Activated naive CD4-positive, alpha-beta T cell treated with anti-CD3 and anti-CD28 coated beads, Interleukin-2, amount 50 U/mL, for 16 hours (primary cell): ENCODE measurements around the gene ZNF473.
"Not testable (repeated sequence)": the region's sequence is repeated elsewhere in the genome, so short reads cannot be mapped to it uniquely, and the experiment has no call there.

Source experiments
- DNase-seq: peaks from one replicate; pipeline ENCODE4 v3.0.0-alpha.2; 2020

ZNF473 gene

DNA sequence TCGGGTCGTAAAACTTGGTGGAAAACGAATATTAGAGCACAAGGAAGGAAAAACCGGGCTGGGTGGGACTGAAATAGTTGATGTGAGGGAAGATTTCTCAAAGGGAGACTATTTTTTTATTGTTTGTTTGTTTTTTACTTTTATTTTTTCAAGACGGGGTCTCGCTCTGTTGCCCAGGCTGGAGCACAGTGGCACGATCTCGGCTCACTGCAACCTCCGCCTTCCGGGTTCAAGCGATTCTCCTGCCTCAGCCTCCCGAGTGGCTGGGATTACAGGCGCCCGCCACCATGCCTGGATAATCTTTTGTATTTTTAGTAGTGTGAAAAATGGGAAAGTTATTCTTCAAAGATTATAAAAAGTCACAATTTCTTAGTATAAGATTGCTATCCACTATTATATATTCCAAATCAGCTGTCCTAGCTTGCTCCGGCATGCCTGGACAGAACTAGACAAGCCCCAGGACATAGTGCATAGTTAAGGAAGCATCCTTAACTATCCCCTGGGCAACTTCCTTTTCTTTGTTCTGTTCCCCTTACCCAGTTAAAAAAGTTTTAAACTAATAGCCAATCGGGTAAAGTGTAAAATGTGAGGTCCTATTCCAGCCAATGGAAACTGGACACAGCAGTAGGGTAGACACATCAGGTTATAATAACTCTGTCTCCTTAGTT, 25.6 kb downstream of the ZNF473 start:
- not testable (repeated sequence) for DNase-seq

DNA sequence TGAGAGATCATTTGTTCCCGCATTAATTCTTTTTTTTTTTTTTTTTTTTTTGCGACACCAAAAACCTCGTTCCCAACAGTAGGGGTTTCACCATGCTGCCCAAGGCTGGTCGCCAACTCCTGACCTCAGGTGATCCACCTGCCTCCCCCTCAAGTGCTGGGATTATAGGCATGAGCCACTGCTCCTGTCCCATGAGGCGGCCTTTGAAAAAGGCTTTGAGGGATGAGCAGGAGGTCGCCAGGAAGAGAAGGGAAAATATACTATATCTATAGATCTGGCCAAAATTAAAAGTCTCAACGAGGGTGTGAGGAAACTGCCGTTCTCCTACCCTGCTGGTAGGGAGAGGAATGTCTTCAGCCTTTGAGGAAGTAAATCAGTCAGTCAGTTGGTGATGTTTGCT, 26.2 kb downstream of the ZNF473 start:
- no peak for DNase-seq

DNA sequence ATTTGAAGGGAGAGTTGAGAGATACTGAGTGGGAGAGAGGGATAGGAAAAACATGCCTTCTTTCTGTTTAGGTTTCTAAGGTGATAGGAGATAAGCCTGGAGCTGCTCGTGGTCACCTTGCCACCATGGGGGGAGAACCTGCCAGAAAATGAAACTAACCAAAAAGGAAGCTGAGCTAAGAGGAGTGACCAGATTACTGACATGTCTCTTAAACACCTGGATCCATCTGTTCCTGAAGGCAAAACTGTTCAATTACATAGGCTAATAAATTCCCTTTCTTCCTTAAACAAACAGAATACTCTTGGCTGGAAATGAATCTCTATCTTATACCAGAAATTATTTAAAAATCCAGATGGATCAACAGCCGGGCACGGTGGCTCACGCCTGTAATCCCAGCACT, 27.3 kb downstream of the ZNF473 start:
- no peak for DNase-seq

DNA sequence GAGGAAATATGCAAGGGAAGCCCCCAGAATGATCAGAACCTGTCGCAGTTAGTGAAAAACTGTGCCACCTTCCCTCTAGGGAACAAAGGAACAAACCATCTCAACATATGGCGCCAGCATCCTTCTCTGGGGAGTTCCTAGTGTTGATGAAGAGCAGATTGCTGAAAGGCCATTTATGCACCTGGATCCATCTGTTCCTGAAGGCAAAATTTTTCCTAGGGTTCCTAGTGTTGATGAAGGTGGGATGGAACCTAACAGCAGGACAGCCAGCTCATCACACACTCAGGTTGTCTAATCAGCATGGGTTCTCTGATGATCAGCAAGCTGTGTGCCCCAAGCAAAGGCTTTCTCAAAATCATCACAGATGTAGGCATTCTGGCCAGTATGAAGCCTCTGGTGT, 32.6 kb downstream of the ZNF473 start:
- DNase-seq, result no peak

DNA sequence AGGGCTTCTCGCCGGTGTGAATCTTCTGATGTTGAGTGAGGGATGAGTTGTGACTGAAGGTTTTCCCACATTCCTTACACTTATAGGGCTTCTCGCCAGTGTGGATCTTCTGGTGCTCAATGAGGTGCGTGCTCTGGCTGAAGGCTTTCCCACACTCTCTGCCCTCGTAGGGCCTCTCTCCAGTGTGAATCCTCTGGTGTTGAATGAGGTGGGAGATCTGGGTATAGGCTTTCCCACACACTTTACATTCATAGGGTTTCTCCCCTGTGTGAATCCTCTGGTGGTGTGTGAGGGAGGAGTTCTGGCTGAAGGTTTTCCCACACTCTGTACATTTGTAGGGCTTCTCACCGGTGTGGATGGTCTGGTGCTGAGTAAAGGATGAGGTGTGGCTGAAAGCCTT, 33.2 kb downstream of the ZNF473 start:
- no peak for DNase-seq

DNA sequence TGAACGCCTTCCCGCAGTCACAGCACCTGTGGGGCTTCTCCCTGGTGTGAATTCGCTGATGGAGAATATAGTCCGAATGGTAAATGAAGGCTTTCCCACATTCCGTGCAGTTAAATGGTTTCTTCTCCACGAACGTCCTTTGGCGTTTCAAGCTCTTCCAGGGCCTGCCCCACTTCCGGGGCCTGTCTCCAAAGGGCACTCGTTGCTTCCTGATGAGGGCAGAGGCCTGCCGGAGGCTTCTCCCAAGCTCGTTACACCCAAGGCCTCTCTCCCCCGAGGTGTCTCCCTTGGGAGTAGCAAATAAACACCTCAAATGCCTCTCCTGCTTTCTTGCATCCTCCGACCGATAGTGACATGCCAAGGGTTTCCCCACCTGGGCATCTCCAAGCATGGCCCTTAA, 34.3 kb downstream of the ZNF473 start:
- DNase-seq, result no peak

DNA sequence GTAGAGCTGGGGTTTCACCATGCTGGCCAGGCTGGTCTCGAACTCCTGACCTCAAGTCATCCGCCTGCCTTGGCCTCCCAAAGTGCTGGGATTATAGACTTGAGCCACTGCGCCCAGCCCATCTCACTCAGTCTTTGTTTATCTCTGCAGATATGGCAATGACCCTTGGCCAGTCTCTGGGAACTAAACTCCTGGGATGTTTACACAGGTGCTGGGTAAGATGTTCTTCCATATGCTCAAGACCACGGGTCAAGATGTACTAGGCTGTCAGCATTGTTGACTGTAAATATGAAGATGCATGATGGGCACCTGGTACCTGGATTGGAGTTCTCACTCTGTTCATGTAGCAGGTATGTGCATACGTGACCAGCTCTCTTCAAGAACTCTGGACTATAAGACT, 35.8 kb downstream of the ZNF473 start:
- no peak for DNase-seq

DNA sequence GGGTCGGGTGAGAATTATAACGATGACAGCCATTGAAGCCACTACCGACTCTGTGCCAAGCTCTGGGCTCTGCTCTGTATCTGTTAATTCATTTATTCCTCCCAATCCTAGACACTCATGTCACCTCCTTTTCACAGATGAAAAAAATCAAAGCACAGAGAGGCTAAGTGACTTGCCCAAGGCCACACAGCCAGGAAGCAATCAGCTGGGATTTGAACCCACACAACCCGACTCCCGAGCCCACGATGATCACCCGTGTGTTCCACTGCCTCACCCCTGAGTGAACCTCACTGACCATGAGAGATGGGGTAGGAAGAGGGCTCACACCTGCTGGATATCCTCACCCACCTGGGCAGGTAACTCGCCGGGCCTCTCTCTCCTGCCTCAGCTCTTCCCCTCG, 40.1 kb downstream of the ZNF473 start:
- no peak for DNase-seq

DNA sequence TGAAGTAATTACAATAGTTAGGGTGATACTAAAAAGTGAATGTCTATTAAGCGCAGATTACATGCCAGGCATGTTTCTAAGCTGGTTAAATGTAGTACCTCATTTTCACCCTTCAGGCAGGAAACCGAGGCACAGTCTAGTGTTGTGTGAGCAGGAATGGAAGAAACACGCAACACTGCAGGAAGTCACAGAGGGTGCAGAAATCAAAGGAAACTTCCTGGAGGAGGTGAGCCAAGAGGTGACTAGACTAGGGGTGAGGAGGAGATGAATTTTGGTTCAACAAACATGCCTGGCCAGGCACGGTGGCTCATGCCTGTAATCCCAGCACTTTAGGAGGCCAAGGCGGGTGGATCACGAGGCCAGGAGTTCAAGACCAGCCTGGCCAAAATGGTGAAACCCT, 41.8 kb downstream of the ZNF473 start:
- no peak for DNase-seq

DNA sequence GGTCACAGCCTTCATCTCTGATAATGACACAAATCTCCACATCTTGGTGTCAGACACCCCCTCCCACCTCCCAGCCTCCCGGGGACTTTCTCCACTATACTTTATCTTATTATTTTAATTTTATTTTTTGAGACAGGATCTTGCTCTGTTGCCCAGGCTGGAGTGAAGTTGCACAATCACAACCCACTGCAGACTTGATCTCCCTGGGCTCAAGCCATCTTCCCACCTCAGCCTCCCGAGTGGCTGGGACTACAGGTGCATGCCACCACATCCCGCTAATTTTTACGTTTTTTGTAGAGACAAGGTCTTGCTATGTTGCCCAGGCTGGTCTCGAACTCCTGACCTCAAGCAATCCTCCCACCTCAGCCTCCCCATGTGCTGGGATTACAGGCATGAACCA, 42.6 kb downstream of the ZNF473 start:
- not testable (repeated sequence) for DNase-seq

DNA sequence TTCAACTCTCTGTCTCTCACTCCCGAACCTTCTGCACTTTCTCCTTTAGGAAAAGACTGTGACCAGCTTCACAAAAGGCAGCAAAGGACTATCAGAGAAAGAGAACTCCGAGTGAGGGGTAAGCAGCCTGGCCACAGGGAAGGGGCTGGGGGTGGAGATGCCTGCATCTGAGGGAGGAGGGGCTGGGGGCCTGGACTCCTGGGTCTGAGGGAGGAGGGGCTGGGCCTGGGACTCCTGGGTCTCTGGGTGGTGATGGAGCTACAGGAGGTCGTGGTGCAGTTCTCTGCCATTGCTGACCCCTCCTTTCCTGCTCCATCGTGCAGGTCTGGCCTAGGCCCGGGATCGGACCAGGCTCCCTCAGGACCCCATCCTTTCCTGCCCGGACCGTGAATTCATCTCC, 49.3 kb downstream of the ZNF473 start:
- DNase-seq, result not testable (repeated sequence)

DNA sequence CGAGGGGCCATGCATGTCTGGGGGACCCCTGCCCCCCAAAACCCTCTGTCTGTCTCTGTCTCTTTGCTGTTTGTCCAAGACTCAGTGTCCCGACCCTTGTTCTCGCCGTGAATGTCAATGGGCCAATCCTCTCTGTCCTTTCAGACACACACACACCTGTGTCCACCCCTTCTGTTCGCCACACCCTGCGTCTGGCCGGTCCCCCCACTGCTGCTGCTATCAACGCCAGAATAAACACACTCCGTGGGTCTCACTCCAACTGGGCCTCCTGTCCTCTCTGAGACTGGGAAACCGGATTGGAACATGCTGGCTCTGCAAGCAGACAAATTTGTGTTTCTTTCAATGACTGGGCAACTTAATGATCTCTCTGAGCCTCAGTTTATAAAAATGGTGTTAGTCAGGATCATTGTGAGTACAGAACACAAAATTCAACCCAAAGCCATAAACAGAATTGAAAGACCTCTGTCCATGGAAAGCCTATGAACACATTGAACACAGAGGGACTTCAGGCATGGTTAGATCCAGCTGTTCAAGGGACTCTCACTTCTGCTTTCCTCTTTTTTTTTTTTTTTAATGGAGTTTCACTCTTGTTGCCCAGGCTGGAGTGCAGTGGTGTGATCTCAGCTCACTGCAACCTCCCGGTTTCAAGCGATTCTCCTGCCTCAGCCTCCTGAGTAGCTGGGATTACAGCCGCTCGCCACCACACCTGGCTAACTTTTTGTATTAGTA, 50.0 kb downstream of the ZNF473 start:
- DNase-seq, result not testable (repeated sequence)

DNA sequence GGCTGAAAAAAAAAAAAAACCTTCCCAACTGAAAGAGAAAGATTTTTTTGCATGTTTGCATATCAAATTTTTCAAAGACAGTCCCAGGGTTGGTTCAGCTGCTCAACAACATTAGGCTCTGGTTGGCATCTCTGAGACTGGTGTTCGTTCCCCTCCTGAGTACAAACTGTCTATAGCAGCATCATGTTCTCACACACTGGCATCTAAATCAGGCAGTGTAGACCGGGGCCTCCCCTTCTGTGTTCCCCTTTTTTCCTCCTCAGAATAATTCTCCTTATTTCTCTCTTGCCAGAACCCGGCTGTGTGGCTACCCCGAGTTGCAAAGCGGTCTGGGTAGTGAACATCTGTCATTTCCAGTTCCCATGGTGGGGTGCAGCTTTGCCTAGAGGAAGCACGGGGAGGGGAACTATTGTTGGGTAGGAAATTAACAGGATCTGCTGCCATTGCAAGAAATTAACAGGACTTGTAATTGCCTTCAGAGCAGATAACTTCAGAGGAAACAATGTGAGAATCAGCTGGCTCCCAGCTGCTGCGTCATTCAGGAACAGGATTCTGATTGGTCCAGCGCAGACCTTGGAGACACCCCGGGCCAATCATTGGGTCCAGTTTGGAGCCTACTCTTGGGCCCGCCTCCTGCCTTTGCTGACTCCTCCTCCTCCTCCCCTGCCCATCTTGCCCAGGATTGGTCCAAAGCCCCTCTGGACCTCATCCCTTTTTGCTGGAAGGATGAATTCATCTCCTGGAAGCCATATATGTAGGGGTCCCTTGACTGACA, 51.0 kb downstream of the ZNF473 start:
- DNase-seq, result not testable (repeated sequence)

DNA sequence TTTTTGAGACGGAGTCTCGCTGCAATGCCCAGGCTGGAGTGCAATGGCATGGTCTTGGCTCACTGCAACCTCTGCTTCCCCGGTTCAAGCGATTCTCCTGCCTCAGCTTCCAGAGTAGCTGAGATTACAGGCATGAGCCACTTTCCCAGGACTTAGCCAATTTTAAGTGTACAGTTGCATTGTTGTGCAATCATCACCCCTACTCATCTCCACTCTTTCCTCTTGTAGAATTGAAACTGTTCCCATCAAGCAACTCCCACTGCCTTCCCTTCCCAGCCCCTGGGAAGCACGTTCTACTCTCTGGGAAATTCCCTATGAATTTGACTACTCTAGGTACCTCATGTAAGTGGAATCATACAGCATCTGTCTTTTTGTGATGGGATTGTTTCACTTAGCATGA, 53.2 kb downstream of the ZNF473 start:
- DNase-seq, result not testable (repeated sequence)

DNA sequence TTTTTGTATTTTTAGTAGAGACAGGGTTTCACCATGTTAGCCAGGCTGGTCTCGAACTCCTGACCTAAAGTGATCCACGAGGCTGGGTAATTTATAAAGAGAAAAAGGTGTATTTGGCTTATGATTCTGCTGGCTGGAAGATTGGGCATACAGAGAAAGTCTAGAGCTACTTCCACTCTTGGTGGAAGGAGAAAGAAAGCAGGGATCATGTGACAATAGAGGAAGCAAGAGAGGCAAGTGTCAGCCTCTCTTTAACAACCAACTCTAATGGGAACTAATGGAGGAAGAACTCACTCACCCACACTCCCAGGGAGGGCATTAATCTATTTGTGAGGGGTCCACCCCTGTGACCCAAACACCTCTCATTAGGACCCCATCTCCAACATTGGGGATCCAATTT, 58.6 kb downstream of the ZNF473 start:
- not testable (repeated sequence) for DNase-seq

DNA sequence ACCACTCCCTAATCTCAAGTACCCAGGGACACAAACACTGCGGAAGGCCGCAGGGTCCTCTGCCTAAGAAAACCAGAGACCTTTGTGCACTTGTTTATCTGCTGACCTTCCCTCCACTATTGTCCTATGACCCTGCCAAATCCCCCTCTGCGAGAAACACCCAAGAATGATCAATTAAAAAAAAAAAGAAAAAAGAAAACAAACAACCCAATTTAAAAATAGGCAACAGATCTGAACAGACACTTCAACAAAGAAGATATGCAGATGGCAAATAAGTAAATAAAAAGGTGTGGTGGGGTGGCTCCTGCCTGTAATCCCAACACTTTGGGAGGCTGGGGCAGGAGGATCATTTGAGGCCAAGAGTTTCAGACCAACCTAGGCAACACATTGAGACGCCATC, 61.3 kb downstream of the ZNF473 start:
- not testable (repeated sequence) for DNase-seq

DNA sequence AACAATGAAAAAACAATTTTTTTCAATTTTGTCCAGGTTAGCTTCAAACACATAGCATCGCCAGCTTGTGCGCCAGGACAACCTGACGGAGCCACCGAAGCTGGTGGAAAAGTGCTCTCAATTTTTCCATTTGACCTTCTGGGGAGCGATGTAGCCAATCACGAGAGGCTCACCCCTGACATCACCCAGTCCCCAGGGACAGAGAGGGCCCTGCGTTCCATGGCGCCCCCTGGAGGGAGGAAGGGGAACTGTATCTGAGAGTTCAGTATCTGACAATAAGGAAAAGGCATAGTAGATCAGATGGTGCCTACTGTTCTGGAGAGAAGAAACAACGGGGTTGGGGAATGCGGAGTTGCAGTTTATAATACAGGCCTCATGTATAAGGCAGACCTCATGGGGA, 64.9 kb downstream of the ZNF473 start:
- DNase-seq, result peak; percentile 26

DNA sequence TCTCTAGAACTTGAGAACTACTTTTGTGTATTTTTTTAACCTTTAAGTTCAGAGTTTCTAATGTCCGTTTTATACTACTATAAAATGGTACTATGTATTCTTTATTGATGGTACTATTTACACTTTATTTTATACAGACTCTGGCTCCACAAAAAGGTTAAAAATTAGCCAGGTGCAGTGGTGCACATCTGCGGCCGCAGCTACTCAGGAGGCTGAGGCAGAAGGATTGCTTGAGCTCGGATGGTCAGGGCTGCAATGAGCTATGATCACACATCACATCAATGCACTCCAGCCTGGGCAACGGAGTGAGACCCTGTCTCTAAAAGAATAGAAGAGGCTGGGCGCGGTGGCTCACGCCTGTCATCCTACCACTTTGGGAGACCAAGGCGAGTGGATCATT, 66.0 kb downstream of the ZNF473 start:
- not testable (repeated sequence) for DNase-seq

DNA sequence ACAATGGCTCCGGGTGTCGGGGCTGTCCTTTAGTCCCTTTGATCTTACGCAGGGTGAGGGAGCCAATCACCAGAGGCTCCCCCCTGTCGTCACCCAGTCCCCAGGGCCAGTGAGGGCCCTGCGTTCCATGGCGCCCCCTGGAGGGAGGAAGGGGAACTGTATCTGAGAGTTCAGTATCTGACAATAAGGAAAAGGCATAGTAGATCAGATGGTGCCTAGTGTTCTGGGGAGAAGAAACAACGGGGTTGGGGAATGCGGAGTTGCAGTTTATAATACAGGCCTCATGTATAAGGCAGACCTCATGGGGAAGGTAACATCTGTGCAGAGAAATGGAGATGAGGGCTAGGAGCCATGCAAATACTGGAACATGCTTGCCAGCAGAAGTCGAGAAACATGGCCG, 66.8 kb downstream of the ZNF473 start:
- DNase-seq, result not testable (repeated sequence)

DNA sequence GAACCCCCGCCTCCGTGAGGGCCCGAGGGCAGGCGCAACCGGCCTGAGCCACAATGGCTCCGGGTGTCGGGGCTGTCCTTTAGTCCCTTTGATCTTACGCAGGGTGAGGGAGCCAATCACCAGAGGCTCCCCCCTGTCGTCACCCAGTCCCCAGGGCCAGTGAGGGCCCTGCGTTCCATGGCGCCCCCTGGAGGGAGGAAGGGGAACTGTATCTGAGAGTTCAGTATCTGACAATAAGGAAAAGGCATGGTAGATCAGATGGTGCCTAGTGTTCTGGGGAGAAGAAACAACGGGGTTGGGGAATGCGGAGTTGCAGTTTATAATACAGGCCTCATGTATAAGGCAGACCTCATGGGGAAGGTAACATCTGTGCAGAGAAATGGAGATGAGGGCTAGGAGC, 72.1 kb downstream of the ZNF473 start:
- DNase-seq, result not testable (repeated sequence)

DNA sequence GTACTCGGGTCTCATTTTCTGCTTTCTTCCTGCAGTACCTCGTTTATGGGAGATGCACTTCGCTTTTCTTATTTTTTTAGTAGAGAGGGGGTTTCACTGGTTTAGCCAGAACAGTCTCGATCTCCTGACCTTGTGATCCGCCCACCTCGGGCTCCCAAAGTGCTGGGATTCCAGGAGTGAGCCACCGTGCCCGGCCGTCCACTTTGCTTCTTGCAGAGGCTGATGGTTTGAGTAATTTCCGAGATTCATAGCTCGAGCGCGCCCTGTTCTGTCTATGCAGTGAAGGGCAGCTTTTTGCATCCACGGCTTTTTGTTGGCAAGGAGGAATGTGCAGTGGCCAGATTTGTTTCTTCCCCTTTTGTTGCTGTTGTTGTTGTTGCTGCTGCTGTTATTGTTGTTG, 73.1 kb downstream of the ZNF473 start:
- DNase-seq, result peak; percentile 43

DNA sequence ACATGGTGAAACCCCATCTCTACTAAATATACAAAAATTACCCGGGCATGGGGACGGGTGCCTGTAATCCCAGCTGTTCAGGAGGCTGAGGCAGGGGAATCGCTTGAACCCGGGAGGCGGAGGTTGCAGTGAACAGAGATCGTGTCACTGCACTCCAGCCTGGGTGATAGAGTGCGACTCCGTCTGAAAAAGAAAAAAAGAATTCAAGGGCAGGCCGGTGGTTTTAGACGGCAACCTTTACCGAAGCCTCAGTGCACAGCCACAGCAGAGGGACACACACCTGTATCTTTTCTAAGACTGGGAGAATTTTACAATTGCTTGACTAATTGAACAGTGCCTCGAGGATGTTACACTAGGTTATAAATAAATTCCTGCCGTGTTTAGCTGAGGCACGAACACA, 73.9 kb downstream of the ZNF473 start:
- not testable (repeated sequence) for DNase-seq

DNA sequence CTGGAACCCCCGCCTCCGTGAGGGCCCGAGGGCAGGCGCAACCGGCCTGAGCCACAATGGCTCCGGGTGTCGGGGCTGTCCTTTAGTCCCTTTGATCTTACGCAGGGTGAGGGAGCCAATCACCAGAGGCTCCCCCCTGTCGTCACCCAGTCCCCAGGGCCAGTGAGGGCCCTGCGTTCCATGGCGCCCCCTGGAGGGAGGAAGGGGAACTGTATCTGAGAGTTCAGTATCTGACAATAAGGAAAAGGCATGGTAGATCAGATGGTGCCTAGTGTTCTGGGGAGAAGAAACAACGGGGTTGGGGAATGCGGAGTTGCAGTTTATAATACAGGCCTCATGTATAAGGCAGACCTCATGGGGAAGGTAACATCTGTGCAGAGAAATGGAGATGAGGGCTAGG, 75.1 kb downstream of the ZNF473 start:
- not testable (repeated sequence) for DNase-seq
